Endothelial cell of umbilical vein (primary cell): ENCODE data around the gene DDA1. TPM values are rescaled to one million over a fixed set of nuclear protein-coding genes. Genes with fewer than 3 reads are reported as not detected.

Experiments
- Bru-seq: library from RNA; stranded (reverse); fragments of 400-500 nt; gene quantifications from one replicate; lab custom pipeline; 2021; lab: Mats Ljungman, UMichigan
- BruChase-seq, 2 experiments: library from RNA; stranded (reverse); fragments of 400-500 nt; gene quantifications; one replicate each; lab custom pipeline; 2021; lab: Mats Ljungman, UMichigan
- BruUV-seq: library from RNA; stranded (reverse); fragments of 400-500 nt; replicated peaks from 2 replicates; lab custom pipeline; 2021; lab: Mats Ljungman, UMichigan
- CTCF ChIA-PET: fragments of 300-600, 350-600 bp; sonication (Branson Sonifier 250); formaldehyde crosslinking; loops from one replicate; lab custom pipeline; 2021; ENCODE audit warnings: antibody characterized with exemption, inconsistent platforms; lab: Charles Lee
- POLR2A ChIA-PET: fragments of 300-600, 350-600 bp; sonication (Branson Sonifier 250); formaldehyde crosslinking; loops from one replicate; lab custom pipeline; 2021; ENCODE audit warnings: antibody characterized with exemption, inconsistent platforms; lab: Charles Lee
- DNase-seq: peaks from one replicate; pipeline ENCODE4 v3.0.0-alpha.2; 2011; ENCODE audit warnings: low read depth, low spot score
- FAIRE-seq: peaks from 2 replicates; lab custom pipeline; 2011; peaks lifted over from hg19 to GRCh38; lab: Jason Lieb, UNC
- H2AFZ ChIP-seq: 2 replicates; pipeline ENCODE4 v1.6.0; 2012; ENCODE audit warnings: low read depth, low read length, control low read depth, inconsistent platforms
- H3K27ac ChIP-seq: 2 replicates; pipeline ENCODE4 v1.5.1; 2011; ENCODE audit warnings: low read depth, mild to moderate bottlenecking, control low read depth, low read length, moderate library complexity; ENCODE audit not compliant: insufficient read depth
- H3K27me3 ChIP-seq, 2 experiments: 2 replicates each; pipeline versions ENCODE4 v1.6.0 to v1.6.1; 2011; ENCODE audit warnings: low read length in 2 of 2, mixed read lengths in 1 of 2; ENCODE audit not compliant: control insufficient read depth in 2 of 2, insufficient read depth in 2 of 2
- H3K36me3 ChIP-seq, 2 experiments: 2 replicates in 1 of 2; 3 replicates in 1 of 2; pipeline ENCODE4 v1.5.1; 2011; ENCODE audit warnings: low read length in 2 of 2, mild to moderate bottlenecking in 1 of 2, moderate library complexity in 1 of 2; ENCODE audit not compliant: control insufficient read depth in 2 of 2, insufficient read depth in 2 of 2; ENCODE audit errors: extremely low read depth in 1 of 2
- H3K4me1 ChIP-seq: 3 replicates; pipeline ENCODE4 v1.5.1; 2011; ENCODE audit warnings: mild to moderate bottlenecking, low read length; ENCODE audit not compliant: control insufficient read depth, insufficient read depth; ENCODE audit errors: extremely low read depth
- H3K4me2 ChIP-seq: 2 replicates; pipeline ENCODE4 v1.6.1; 2011; ENCODE audit warnings: low read length, control low read depth, mixed read lengths; ENCODE audit not compliant: insufficient read depth
- H3K4me3 ChIP-seq, 3 experiments: fragments of 200-600 bp in 1 of 3; sonication (generic), shearing (Covaris generic) in 1 of 3; replicated peaks in 1 of 3; 2 replicates each; pipeline ENCODE4 v1.5.1; 2011 to 2016; ENCODE audit warnings: control low read depth in 3 of 3, low read length in 3 of 3, mild to moderate bottlenecking in 2 of 3, inconsistent platforms in 1 of 3, low read depth in 1 of 3, moderate library complexity in 1 of 3; ENCODE audit not compliant: insufficient read depth in 1 of 3
- H3K79me2 ChIP-seq: 2 replicates; pipeline ENCODE4 v1.6.0; 2012; ENCODE audit warnings: low read length, inconsistent platforms; ENCODE audit not compliant: control insufficient read depth, insufficient read depth
- H3K9ac ChIP-seq: replicated peaks from 2 replicates; pipeline ENCODE3; 2011; ENCODE audit warnings: low read length, control low read depth; ENCODE audit not compliant: insufficient read depth; ENCODE audit errors: extremely low read depth
- H3K9me1 ChIP-seq: replicated peaks from 3 replicates; pipeline ENCODE4 v1.6.0; 2011; ENCODE audit warnings: mild to moderate bottlenecking, low read length; ENCODE audit not compliant: control insufficient read depth, insufficient read depth; ENCODE audit errors: extremely low read depth
- H3K9me3 ChIP-seq: replicated peaks from 2 replicates; pipeline ENCODE4 v1.5.1; 2012; ENCODE audit warnings: low read length, inconsistent platforms; ENCODE audit not compliant: control insufficient read depth, insufficient read depth
- H4K20me1 ChIP-seq: replicated peaks from 2 replicates; pipeline ENCODE3; 2011; ENCODE audit warnings: mild to moderate bottlenecking, low read length; ENCODE audit not compliant: control insufficient read depth, insufficient read depth; ENCODE audit errors: extremely low read depth
- FOS ChIP-seq: IDR thresholded peaks from 2 replicates; pipeline ENCODE4 v1.6.1; 2011; ENCODE audit warnings: mild to moderate bottlenecking, low read length, moderate library complexity, borderline replicate concordance; ENCODE audit not compliant: insufficient read depth
- GATA2 ChIP-seq: IDR thresholded peaks from 2 replicates; pipeline ENCODE4 v1.7.0; 2011; ENCODE audit warnings: low read depth, mild to moderate bottlenecking, moderate library complexity, mixed read lengths, low read length; ENCODE audit not compliant: insufficient read length, insufficient read depth
- MYC ChIP-seq: IDR thresholded peaks from one replicate; pipeline ENCODE4 v1.6.1; 2011; ENCODE audit warnings: mild to moderate bottlenecking, low read depth, low read length
- POLR2A ChIP-seq: IDR thresholded peaks from 2 replicates; pipeline ENCODE4 v1.6.1; 2012; ENCODE audit warnings: low read depth, mild to moderate bottlenecking, control low read depth, low read length
- POLR2AphosphoS5 ChIP-seq: IDR thresholded peaks from 2 replicates; pipeline ENCODE4 v1.6.1; 2012; ENCODE audit warnings: low read depth, mild to moderate bottlenecking, control low read depth, low read length, moderate library complexity; ENCODE audit not compliant: insufficient read depth
- dilution Hi-C: fragments of 300-500 bp; cut with MboI; formaldehyde crosslinking; loops from one replicate; pipeline ENCODE4 v1.15.0; 2019; ENCODE audit warnings: low sequenced_read_pairs; ENCODE audit not compliant: extremely low pct_ligation_motif_present
- intact Hi-C: fragments of 100-400 bp; cut with micrococcal nuclease; formaldehyde crosslinking; loops from one replicate; pipeline ENCODE4 v1.10.0; 2022
- long read RNA-seq: library from polyadenylated mRNA; stranded (forward); transcript quantifications from one replicate; pipeline ENCODE4 v2.0.0, GENCODE V29; 2021
- polyA minus RNA-seq, 3 experiments: library from RNA; depleted of rRNA, polyadenylated mRNA; stranded (reverse); fragments of >200 nt; gene quantifications; 1 replicate in 1 of 3; 2 replicates in 2 of 3; pipeline ENCODE4 v1.2.3, GENCODE V29; 2011
- polyA plus RNA-seq, 4 experiments: library from polyadenylated mRNA; depleted of rRNA in 3 of 4; stranded (reverse) in 3 of 4; unstranded in 1 of 4; fragments of >200 nt; gene quantifications; 2 replicates each; pipeline versions ENCODE4 v1.2.1 to v1.2.3, GENCODE V29; 2011 to 2012; ENCODE audit warnings: missing spikeins in 1 of 4
- total RNA-seq: library from RNA; stranded (reverse); gene quantifications from 2 replicates; pipeline ENCODE4 v1.2.3, GENCODE V29; 2021

DDA1 gene
- total RNA-seq (64.7 and 81.1 TPM in 2 replicates), polyA plus RNA-seq (52.9 and 60.5 TPM in 2 replicates), polyA minus RNA-seq (20.5 and 28.8 TPM in 2 replicates), Bru-seq, nascent RNA (percentile 62 among the genes with signal in this experiment), BruChase-seq, experiment 1, labeled RNA remaining after a 6-hour chase (percentile 91 among the genes with signal in this experiment), BruChase-seq, experiment 2, labeled RNA remaining after a 2-hour chase (percentile 80 among the genes with signal in this experiment)
- polyA plus RNA-seq (2011; cell fraction: cytosol; rRNA removed): 66.6 and 82.4 TPM in 2 replicates
- 37.3 and 47.4 TPM in 2 replicates for polyA plus RNA-seq (2011; cell fraction: nucleus; rRNA removed)
- 86.1 and 109 TPM in 2 replicates for polyA plus RNA-seq (2012)
- 9.4 TPM for polyA minus RNA-seq (2011; cell fraction: cytosol; rRNA and poly(A)+ RNA removed)
- 7.0 and 8.0 TPM in 2 replicates for polyA minus RNA-seq (2011; cell fraction: nucleus; rRNA and poly(A)+ RNA removed)
- long read RNA-seq, full-length matches to known transcripts: 188 of 243 reads
- long read RNA-seq, partial matches to known transcripts: 1 of 243 reads
- long read RNA-seq, other reads (novel, unspliced or antisense): 54 of 243 reads

DNA sequence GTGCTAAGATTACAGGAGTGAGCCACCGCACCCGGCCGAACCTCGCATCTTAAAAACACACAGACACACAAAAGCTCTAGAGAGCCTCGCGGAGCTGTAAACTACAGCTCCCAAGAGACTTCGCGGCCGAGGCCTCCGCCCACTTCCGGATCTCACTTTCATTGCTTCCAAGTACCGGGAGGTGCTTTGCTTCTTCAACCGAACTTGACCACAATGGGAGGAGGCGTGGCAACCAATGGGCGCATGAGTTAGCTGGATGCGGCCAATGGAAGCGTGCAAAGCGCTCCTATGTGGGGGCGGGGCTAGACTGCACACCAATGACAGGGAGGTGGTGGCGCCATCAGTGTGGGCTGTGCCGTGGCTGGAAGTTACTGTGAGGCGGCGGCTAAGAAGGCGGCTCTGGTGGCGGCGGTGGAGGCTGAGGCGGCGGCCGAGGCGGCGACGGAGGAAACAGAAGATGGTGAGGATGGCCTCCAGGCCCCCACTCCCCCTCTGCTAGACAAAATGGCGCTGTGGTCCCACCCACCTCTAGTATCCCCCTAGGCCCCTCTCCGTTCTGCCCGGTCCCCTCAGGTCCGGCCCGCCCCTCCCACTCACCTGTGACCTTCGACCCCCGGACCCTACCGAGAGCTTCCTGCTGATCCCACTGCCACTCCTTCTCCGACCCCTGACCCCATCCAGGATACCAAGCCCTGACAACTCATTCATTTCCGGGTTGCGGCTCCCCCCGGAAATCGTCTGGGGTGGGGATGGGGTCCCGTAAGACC, at the start of gene DDA1:
DDA1 (plus strand) TSS at position 366 of the 767 bp plus-strand sequence; CDS start at position 458, 92 bp downstream.
- Histone ChIP-seq H4K20me1 (no peaks in the 10 kb centered on the region), H3K27me3 (no peaks in the 10 kb centered on the region), H2AFZ (peak within 1 kb of the TSS; percentile 75), H3K4me2 (peak within 1 kb of the TSS; percentile 92), H3K9me3 (no peaks in the 10 kb centered on the region), H3K9me1 (no peaks in the 10 kb centered on the region), H3K36me3 (peaks cover 4 to 12% of the 10 kb centered on the region in 2 experiments), H3K4me1 (peaks cover 15% of the 10 kb centered on the region), H3K27ac (peak within 1 kb of the TSS; percentile 69), H3K79me2 (peaks cover 34% of the 10 kb centered on the region), H3K4me3 (peak within 1 kb of the TSS; percentile 79 to 97 (median 90)), H3K9ac (peak within 1 kb of the TSS; percentile 90)
- TF ChIP-seq FOS (no peak), POLR2A (peak; percentile 84), POLR2AphosphoS5 (peak; percentile 77), GATA2 (no peak), MYC (no peak)
- DNase-seq: peak; percentile 100
- CTCF ChIA-PET: interaction anchor here (0.6 to 2.1 kb wide), 7 partner anchors 15 to 110 kb away, joined by 3 to 11 read pairs (median 4); partner anchors contain the start of genes ANKLE1 and MVB12A
- peak; percentile 100 for FAIRE-seq
- POLR2A ChIA-PET: interaction anchor here (0.6 to 1.1 kb wide), 4 partner anchors 17 to 389 kb away, joined by 3 to 13 read pairs (median 8); no protein-coding TSS in a partner anchor
- dilution Hi-C loops (no loop called here), intact Hi-C loops (no loop called here)
- BruUV-seq: TSS peak; percentile 50
